Stimulated activated CD8-positive, alpha-beta memory T cell treated with anti-CD3 and anti-CD28 coated beads, Interleukin-12 subunit alpha, Interleukin-12 subunit beta, amount 100 ng/mL, for 1 hour (primary cell): ENCODE measurements around the gene KIRREL3.

Experiments
- DNase-seq: peaks from one replicate; pipeline ENCODE4 v3.0.0-alpha.2; 2020; ENCODE audit warnings: low read depth

KIRREL3 gene

DNA sequence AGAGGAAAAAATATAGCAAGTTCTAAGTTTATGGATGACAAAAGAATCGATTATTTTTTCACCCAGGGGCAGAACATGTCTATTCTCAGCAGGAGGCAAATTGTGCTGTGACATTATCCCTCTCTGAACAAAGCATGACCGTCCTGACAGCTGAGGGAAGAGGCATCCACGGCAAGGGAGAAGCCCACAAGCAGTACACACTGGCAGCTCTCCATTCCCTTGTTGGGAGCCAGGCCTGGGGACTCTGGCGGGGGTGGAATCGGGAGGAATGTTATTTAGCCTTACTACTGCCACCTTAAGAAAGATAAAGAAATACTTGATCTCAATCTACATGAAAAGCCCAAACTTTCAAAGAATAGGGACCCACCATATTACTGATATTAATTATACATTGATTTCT, 3.4 kb downstream of the KIRREL3 start:
- DNase-seq: no peak

DNA sequence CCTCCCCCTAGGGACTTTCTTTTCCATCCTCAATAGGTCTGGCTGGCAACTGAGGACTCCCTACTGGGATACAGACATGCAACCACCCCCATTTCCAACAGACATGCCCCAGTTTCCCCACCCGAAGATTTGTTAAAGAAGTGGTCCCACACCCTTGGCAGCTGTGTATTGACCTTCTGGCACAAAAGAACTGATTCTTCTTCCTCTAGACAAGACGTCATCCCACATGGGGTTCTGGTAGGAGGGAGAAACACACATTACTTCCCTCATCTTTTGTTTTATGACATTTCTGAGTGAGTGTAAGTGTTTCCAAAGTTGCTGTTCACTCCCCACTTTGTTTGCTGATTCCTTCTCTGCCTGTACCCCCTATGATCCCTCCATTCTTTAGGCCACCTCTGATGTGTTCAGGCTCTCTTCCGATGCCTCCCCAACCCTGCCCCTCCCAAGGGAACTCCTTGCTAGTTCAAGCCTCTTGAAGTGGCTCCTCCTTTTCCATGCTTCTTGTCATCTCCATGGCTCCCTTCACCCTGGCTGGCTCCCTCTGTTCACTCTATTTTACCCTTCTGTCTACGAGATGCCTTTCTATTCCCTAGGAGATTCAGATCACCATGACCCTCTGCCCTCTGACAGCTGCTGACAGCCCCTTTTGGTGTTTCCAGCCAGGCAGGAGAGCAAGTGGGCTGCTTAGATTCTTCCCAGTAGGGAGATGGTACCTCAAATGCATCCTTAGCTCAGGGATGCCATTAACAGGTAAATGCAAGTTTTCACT, 4.3 kb downstream of the KIRREL3 start:
- DNase-seq: no peak

- no peak for DNase-seq
Measured at GRCh38 chr11:126993599-126993998, 7.0 kb downstream of the KIRREL3 start.

DNA sequence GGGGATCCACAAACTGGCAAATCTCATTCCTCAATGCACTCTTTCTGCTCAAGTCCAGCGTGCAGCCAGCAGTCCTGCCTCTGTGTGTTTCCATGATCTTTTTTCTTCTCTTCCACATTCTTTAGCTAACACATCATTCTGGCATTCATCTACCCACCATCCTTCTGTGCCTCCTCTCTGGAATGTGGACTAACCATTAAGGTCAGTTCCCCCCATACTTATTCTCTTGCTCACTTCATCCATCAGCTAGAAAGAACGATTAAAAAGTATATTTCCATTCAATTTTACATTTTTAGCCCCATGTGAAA, 7.8 kb downstream of the KIRREL3 start:
- no peak for DNase-seq

DNA sequence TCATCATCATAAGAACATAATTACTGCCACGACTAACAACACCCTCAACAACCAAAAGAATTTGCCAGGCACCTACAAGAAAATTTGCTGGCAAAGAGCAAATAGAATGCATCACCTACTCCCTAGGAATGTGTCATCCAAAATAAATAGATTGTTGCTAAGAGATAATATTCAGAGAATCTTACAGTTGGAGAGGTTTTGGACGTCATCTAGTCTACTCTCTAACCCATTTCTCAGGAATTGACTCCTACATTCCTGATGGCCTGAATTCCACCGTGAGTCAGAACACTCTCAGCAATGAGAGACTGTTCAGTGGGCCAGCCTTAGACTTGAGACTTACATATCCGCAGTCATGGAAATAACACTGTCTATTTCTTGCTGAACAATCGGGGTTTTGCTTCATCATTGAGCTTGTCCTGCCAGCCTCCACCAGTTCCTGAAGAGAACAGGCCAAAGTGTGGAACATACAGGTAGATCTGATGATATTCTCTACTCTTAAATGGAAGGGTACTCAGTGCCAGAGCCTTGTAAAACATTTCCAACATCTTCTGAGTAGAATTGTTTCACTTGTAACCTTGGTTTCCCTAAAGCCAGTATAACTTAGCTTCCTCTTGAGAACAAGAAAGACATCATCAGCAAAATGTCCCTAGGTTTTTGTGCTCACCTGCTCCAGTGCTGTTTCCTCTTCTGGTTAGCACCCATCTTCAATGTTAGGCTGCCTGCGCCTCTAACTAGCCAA, 8.3 kb downstream of the KIRREL3 start:
- no peak for DNase-seq

- DNase-seq: no peak
Measured at GRCh38 chr11:126991596-126991995, 9.0 kb downstream of the KIRREL3 start.

GRCh38 chr11:126990716-126991480, 9.7 kb downstream of the KIRREL3 start:
- DNase-seq: no peak

DNA sequence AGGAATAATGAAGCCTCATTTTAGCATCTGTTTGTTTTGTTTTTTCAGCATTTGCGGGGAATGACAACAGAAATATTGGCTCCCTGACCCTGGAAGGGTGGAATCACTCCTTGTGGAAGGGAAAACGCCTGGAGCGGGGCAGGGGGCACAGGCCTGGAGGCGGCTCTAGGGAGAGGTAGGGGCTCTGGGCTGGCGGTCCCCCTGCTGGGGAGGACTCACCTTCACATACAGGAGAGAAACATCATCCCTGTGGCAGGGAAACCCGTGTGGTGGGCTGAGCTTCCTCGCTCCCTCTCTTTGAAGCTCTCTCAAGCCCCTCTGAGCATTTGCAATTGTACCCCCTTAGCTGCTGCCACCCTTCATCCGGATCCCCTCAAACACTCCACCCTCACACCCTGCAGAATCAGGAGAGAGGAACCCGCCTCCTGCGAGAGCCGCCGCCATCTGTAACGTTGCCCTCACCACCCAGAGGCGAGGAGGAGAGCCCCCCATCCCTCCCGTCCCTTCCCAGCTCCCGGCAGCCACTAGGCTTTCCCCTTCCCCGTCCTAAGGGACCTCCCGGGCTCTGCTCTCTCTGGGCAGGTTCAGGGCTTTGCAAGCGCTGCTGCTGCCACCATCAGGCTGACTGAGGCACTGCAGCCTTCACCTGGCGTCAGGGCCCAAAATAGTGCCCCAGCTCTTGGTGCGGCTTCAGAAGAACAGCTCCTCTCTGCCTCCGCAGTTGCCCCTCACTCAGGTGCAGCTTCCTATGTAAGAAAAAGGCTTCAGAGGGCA, 10.4 kb downstream of the KIRREL3 start:
- peak; percentile 20 for DNase-seq

- DNase-seq: no peak
Measured at GRCh38 chr11:126988655-126989054, 11.9 kb downstream of the KIRREL3 start.

DNA sequence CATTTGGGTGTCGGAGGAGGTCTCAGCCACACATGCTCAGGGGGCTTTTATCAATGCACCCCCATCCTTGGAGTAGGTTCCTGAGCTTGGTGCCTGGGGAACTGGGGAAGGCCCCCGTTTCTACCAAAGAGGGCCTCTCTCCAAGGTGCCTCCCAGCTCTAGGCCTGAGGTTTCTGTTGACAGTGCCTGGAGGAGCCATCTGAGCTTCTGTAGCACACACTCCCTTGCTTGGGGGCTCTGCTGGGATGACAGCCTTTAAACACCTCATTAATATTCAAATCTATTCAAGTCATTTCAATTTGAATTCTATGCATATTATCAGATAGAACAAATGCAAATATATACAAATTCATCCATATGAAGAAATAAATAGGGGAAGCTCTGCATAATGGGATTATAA, 18.9 kb downstream of the KIRREL3 start:
- no peak for DNase-seq

- no peak for DNase-seq
Measured at GRCh38 chr11:126978911-126979310, 21.7 kb downstream of the KIRREL3 start.

- no peak for DNase-seq
Measured at GRCh38 chr11:126978165-126978564, 22.4 kb downstream of the KIRREL3 start.

GRCh38 chr11:126973051-126973450, 27.5 kb downstream of the KIRREL3 start:
- no peak for DNase-seq

GRCh38 chr11:126971305-126971704, 29.3 kb downstream of the KIRREL3 start:
- DNase-seq: no peak

GRCh38 chr11:126969865-126970479, 30.6 kb downstream of the KIRREL3 start:
- no peak for DNase-seq

- DNase-seq: no peak
Measured at GRCh38 chr11:126968915-126969314, 31.7 kb downstream of the KIRREL3 start.

- no peak for DNase-seq
Measured at GRCh38 chr11:126965331-126965730, 35.2 kb downstream of the KIRREL3 start.

GRCh38 chr11:126963603-126964363, 36.8 kb downstream of the KIRREL3 start:
- DNase-seq: no peak

GRCh38 chr11:126963115-126963514, 37.5 kb downstream of the KIRREL3 start:
- no peak for DNase-seq

DNA sequence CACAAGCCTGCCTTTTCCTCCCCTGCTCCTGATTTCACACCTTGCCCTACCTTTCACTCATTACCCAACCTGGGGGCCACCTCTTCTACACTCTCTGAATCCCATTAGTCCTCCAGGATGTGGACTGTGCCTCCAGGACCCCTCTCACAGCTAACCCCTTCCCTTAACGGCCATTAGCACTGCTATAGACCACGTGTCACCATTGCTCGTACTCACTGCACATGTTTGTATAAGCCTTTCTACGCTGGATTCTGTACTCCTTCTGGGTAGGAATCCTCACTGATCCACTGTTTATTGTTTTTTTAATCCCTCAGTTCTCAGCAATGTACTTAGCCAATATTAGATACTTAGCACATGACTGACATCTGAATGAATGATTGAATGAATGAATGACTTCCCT, 40.9 kb downstream of the KIRREL3 start:
- no peak for DNase-seq

DNA sequence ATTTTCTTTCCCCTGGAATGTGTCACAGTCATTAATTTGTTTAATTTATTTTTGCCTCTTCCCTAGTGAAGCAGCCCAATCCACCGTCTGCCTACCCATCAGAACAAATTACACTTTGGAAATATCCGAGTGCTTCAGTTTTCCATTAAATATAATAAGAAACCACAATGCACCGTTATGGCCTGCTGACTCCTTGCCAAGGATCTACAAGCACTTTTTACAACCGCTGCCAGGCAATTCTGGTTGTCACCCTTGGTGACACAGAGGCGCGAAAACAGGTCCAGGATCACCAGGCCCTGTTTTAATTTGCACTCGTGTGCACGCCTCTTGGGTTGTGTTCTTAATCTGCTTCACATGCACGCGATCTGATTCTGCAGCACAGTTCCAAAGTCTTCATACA, 43.9 kb downstream of the KIRREL3 start:
- no peak for DNase-seq
